Tibial nerve (tissue), 4 donors: ENCODE results near the gene SLC4A8. TPM values are rescaled to one million over a fixed set of nuclear protein-coding genes. Genes with fewer than 3 reads are reported as not detected.

ENCODE experiments used
- DNase-seq, 2 donors: peaks; one replicate each; pipeline ENCODE4 v3.0.0-alpha.2; 2019; ENCODE audit warnings: low spot score in 2 of 2
- H3K27ac ChIP-seq, 4 donors: fragments of 200-600 bp; sonication (generic) in 3 of 4; one replicate each; pipeline ENCODE4 v1.5.1; 2017 to 2019; ENCODE audit warnings: mild to moderate bottlenecking in 1 of 4
- H3K27me3 ChIP-seq, 2 donors: fragments of 200-600 bp; sonication (generic) in 1 of 2; one replicate each; pipeline versions ENCODE4 v1.5.1 to v1.6.0; 2017 to 2019
- H3K36me3 ChIP-seq, 3 donors: fragments of 200-600 bp; sonication (generic); one replicate each; pipeline ENCODE4 v1.5.1; 2018 to 2019
- H3K4me1 ChIP-seq, 4 donors: fragments of 200-600 bp; sonication (generic) in 3 of 4; one replicate each; pipeline ENCODE4 v1.5.1; 2017 to 2019
- H3K4me3 ChIP-seq, 4 donors: fragments of 200-600 bp; sonication (generic) in 3 of 4; one replicate each; pipeline ENCODE4 v1.5.1; 2017 to 2019; ENCODE audit warnings: mild to moderate bottlenecking in 1 of 4, moderate library complexity in 1 of 4
- H3K9me3 ChIP-seq, 4 donors: fragments of 200-600 bp; sonication (generic) in 3 of 4; one replicate each; pipeline ENCODE4 v1.5.1; 2017 to 2019
- EP300 ChIP-seq, 2 donors: sonication (generic); formaldehyde crosslinking; IDR thresholded peaks; one replicate each; pipeline ENCODE4 v1.6.1; 2017; ENCODE audit warnings: antibody characterized with exemption in 2 of 2, mild to moderate bottlenecking in 1 of 2
- POLR2A ChIP-seq, 2 donors: fragments of 450-650 bp; IDR thresholded peaks; one replicate each; pipeline ENCODE4 v1.6.1; 2017; ENCODE audit warnings: antibody characterized with exemption in 2 of 2, mild to moderate bottlenecking in 2 of 2, moderate library complexity in 2 of 2
- WGBS, 2 donors: methylation state at CpG; one replicate each; pipeline ENCODE4 v1.1.5; 2018; 5-methylcytosine and 5-hydroxymethylcytosine counted together
- total RNA-seq, 4 donors: library from RNA; depleted of rRNA; stranded (reverse); fragments of >200 nt; gene quantifications; one replicate each; pipeline ENCODE4 v1.1.0, GENCODE V29; 2016
- TF ChIP-seq, protein P1 (sequence below), 5 experiments: fragments of 200-600 bp in 3 of 5; fragments of 450-650 bp in 2 of 5; sonication (generic) in 3 of 5; IDR thresholded peaks; one replicate each; pipeline ENCODE4 v1.5.1; 2016 to 2019; ENCODE audit warnings: antibody characterized with exemption in 5 of 5, mild to moderate bottlenecking in 3 of 5, moderate library complexity in 2 of 5

SLC4A8 gene
- total RNA-seq, 4 donors from 2014 or later = 0.59 to 5.7 (median 1.5) TPM

GRCh38 chr12:51517316-51517715 lies 92.7 kb downstream of the SLC4A8 start:
- H3K36me3 ChIP-seq = no peaks in the 10 kb centered on the region
- 92 to 96% methylated on average over 3 of the region's 3 CpGs for WGBS, 2 donors
- TF ChIP-seq, protein P1, sequence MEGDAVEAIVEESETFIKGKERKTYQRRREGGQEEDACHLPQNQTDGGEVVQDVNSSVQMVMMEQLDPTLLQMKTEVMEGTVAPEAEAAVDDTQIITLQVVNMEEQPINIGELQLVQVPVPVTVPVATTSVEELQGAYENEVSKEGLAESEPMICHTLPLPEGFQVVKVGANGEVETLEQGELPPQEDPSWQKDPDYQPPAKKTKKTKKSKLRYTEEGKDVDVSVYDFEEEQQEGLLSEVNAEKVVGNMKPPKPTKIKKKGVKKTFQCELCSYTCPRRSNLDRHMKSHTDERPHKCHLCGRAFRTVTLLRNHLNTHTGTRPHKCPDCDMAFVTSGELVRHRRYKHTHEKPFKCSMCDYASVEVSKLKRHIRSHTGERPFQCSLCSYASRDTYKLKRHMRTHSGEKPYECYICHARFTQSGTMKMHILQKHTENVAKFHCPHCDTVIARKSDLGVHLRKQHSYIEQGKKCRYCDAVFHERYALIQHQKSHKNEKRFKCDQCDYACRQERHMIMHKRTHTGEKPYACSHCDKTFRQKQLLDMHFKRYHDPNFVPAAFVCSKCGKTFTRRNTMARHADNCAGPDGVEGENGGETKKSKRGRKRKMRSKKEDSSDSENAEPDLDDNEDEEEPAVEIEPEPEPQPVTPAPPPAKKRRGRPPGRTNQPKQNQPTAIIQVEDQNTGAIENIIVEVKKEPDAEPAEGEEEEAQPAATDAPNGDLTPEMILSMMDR (IDR thresholded peaks at IDR 0.05) = no peak
- no peak for TF ChIP-seq POLR2A (IDR thresholded peaks at IDR 0.05)
- TF ChIP-seq EP300 (IDR thresholded peaks at IDR 0.05) = no peak
- no peak overlapping the region for H3K4me3 ChIP-seq
- H3K4me1 ChIP-seq = no peaks in the 10 kb centered on the region
- H3K27ac ChIP-seq = no peak overlapping the region
- H3K9me3 ChIP-seq = no peaks in the 10 kb centered on the region
- no peaks in the 10 kb centered on the region for H3K27me3 ChIP-seq
- DNase-seq = no peak

DNA sequence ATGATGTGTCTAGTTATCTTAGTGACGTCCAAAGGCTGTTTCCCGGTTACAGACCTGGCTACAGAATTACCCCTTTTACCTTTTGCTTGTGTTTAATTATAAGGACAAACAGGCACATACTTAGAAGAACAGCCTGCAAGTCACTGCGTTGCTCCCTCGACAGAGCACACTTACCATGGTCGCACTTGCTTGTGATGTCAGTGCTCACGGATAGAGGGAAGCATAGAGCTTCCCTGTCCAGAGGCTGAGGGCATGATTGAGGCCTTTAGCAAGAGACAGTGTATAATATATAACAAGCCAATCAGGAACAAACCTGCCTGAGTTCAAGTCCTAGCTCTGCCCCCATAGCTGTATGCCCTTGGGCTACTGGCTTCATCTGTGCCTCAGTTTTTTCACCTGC lies 93.2 kb downstream of the SLC4A8 start:
- Histone ChIP-seq H3K4me1 (no peaks in the 10 kb centered on the region), H3K9me3 (no peaks in the 10 kb centered on the region), H3K4me3 (no peak overlapping the region), H3K36me3 (no peaks in the 10 kb centered on the region), H3K27ac (no peak overlapping the region), H3K27me3 (no peaks in the 10 kb centered on the region)
- no peak for TF ChIP-seq EP300 (IDR thresholded peaks at IDR 0.05)
- TF ChIP-seq, protein P1 (IDR thresholded peaks at IDR 0.05) = no peak
- no peak for TF ChIP-seq POLR2A (IDR thresholded peaks at IDR 0.05)
- 68 to 70% methylated on average over 6 of the region's 6 CpGs for WGBS, 2 donors
- DNase-seq = no peak

GRCh38 chr12:51519755-51520154 lies 95.1 kb downstream of the SLC4A8 start:
- Histone ChIP-seq H3K4me1 (no peaks in the 10 kb centered on the region), H3K27me3 (no peaks in the 10 kb centered on the region), H3K9me3 (no peaks in the 10 kb centered on the region), H3K4me3 (no peak overlapping the region), H3K27ac (no peak overlapping the region), H3K36me3 (no peaks in the 10 kb centered on the region)
- no peak for DNase-seq
- 87 to 98% methylated on average over 2 of the region's 2 CpGs for WGBS, 2 donors
- TF ChIP-seq, protein P1 (IDR thresholded peaks at IDR 0.05) = no peak
- no peak for TF ChIP-seq POLR2A (IDR thresholded peaks at IDR 0.05)
- no peak for TF ChIP-seq EP300 (IDR thresholded peaks at IDR 0.05)

DNA sequence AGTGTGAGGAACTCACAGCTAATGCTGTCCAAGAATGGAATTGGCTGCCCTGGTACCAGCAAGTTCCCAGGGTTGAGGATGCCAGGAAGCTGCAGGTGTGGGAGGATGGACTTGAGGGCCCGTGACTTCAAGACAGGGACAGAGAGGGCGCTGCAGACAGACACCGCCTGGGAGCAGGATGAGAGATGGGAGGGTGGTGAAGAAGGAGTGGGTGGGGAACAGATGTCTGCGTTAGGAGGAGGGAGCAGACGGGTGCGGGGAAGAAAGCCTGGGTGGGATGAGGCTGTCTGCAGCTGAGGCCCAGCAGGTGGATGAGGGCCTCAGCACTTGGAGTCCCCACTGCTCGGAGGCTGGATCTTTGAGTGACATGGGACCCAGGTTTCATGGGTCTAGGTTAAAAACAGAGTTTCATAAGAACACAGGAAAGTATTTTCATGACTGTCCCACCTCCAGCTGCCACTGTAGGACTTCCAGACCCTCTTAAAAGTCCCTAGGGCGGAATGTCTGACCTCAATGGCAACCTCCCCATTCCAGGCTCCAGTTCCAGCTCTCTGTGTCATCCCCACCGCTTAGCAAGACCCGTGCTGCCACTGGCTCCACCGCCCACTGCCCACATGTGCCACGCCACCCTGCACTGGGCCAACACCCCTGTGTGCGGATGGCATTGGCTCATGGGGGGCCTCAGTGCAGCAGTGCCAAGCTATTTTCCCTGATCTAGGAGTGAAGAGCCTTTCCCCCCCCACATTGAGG lies 96.1 kb downstream of the SLC4A8 start:
- no peak for DNase-seq
- Histone ChIP-seq H3K36me3 (no peaks in the 10 kb centered on the region), H3K9me3 (no peaks in the 10 kb centered on the region), H3K27me3 (no peaks in the 10 kb centered on the region), H3K4me3 (no peak overlapping the region), H3K27ac (no peak overlapping the region), H3K4me1 (no peaks in the 10 kb centered on the region)
- no peak for TF ChIP-seq EP300 (IDR thresholded peaks at IDR 0.05)
- TF ChIP-seq, protein P1 (IDR thresholded peaks at IDR 0.05) = no peak
- no peak for TF ChIP-seq POLR2A (IDR thresholded peaks at IDR 0.05)
- WGBS, 2 donors = 75% methylated on average over 13 of the region's 13 CpGs

DNA sequence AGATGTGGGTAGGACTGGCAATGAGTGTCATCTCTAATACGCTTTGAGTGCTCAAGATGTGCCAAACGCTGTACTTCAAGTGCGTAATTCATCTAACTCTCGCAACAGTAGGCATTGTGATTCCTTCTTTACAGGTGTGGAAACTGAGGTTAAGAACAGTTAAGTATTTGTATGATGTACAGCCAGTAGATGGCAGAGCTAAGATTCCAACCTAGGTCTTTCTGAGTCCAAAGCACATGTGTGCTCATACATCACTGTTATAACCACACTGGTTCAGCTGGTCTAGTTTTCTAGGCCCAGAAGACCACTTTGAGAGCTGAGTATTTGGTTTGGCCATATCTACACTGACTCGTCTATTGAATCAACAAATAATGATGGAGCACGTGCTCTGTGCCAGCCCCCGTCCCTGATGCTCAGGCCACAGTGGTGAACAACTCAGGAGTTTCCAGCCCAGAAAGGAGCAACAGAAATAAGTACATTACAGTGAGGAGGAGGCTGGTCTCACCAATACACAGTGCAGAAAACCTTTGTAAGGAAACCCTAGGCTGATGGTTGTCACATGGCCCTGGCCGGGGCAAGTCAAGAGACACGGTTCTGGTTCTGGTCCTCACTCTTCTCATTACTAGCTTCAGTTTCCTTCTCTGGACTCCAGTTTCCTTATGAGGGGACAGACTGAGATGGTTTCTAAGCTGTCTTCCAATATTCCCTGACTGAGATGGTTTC lies 97.1 kb downstream of the SLC4A8 start:
- Histone ChIP-seq H3K27me3 (no peaks in the 10 kb centered on the region), H3K4me3 (no peak overlapping the region), H3K9me3 (no peaks in the 10 kb centered on the region), H3K4me1 (no peaks in the 10 kb centered on the region), H3K27ac (no peak overlapping the region), H3K36me3 (no peaks in the 10 kb centered on the region)
- TF ChIP-seq EP300 (IDR thresholded peaks at IDR 0.05) (no peak), POLR2A (IDR thresholded peaks at IDR 0.05) (no peak)
- TF ChIP-seq, protein P1 (IDR thresholded peaks at IDR 0.05) = no peak
- no peak for DNase-seq
- WGBS, 2 donors = 84 to 90% methylated on average over 9 of the region's 9 CpGs
